GM19328 (cell line): Measurements from ENCODE around the gene HAAO.

Experiments used
- ATAC-seq: cut with Tn5 transposase; IDR thresholded peaks from one replicate; pipeline ENCODE4 v1.9.1; 2021; ENCODE audit warnings: mild to moderate bottlenecking, moderate library complexity; ENCODE audit not compliant: unreplicated experiment

Gene HAAO

DNA sequence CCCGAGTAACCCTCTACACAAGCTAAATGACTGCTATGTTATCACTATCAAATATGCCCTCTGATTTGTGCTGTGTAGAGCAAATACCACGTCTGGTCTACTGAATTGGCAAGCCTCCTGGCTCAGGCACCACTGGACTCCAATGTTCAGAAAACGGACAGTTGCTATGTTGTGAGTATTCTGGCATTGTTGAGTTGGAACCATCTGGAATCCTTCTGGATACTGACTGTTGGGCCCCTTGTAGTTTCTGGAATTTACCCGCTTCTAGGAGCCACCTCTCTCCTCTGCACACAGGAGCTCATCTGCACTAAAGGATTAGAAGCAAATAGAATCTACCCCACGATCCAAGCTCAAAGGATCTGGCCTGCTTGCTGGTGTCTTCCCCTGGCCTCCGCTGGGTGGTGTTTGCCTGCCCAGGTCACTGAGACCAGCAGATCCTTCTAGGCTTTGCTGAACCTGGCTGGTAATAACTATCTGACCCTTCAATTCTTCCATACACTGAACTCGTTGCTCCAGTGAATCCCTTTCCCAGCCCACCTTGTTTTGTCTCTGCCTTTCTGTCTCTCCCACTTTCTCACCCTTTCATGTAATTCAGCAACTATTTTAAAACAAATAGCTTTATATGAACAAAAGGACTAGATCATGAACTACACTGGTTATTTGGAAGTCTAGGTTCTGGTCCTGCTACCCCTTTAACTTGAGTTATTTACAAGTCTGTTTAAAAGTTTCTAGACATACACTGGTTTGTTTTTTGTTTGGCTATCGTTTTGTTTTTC is 2.1 kb upstream of the HAAO start:
- no peak for ATAC-seq

DNA sequence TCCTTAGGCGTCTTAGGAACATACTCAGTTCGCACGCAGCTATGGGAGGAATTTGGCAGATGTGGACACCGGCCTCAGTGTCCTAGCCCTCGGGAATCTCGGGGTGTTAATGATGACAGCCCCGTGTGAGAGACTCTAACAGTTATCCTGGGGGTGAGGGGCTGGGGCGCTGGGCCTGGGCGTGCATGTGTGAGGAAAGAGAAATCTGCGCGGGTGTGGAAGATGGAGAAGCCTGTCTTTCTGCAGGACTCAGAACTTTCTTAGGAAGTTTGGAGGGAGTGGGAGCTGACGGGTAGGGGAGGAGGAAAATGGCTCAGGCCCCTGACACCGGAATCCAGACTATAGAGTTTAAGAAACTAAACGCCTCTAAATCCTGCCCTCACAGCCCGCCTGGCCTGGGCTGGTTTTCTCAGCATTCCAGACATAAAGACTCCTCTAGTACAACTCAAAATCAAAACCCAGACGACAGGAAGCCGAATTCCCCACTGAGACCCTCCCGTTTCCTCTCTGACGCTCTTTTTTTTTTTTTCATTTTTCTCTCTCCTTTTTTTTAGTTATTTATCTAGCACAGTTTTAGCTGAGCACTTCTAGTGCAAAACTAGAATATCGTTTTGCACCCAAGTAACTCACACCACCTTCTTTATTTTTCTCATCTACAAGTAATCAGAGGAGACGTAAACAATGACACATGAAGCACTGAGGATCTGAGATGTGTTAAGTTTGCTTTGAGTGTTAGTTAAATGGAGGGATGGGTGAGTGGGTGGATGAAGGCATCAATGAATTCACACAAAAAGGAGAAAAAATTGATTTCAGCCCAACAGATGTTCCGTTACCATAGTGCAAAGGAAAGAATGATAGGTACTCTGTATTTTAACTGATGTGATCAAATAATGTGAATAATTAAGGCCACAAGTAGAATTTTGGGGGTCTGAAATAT is 1.2 kb upstream of the HAAO start:
- ATAC-seq = peak; percentile 1

DNA sequence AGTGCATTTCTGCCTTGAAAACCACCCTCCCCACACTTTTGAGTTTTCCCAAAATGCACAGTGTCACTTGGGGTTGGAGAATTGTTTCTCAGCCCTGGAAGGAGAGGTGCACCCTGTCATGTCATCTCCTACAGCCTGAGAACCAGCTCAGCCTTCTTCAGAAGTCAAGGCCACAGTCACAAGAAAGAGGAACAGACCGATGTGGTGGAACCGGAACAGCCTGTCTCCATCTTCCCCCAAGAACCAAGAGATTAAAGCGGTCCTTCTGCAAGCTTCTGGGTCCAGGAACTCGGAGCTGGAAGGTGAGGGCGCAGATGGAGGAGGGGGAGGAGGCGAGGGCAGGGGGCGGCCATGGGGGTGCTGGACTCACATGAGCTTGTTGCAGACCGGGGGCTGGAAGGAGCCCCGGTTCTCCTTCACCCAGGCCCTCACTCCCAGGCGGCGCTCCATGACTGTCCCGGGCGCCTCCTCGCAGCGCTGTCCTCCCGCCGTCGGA is 248 bp downstream of the HAAO start:
- peak; percentile 34 for ATAC-seq

DNA sequence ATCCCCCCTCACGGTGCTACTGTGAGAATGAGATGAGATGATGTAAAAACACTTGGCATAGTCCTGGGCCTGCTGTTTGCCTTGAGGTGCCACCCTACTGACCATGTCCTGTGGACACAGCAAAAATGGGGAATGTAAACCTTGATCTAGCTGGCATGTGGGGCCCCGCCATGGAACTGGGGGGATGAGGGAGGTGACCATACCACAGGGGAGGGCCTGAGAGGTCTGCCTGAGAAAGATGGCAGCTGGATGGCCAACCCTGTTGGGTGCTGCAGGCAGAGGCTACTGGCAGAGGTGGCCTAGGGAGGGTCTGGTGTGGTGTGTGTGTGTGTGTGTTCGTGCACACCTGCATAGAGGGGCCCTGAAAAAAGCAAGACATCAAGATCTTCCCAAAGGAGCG is 777 bp downstream of the HAAO start:
- ATAC-seq = no peak

DNA sequence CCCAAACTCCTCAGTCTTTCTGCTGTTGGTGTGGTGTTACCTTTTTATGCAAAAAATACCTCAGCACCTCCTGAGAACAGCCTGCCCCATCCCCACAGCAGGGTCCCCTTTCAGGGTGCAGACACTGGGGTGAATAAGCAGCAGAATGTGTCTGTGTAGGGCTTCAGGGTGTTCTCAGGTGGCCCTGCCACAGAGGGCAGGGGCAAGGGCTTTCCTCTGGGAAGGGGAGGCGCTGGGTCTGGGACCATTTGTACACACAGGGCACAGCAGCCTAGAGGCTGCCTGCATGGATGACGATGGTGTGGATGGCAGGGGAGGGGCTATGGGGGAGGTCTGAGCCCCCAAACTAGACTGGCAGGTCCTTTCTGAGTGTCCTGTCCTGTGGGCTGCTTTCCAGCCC is 2.6 kb downstream of the HAAO start:
- no peak for ATAC-seq

DNA sequence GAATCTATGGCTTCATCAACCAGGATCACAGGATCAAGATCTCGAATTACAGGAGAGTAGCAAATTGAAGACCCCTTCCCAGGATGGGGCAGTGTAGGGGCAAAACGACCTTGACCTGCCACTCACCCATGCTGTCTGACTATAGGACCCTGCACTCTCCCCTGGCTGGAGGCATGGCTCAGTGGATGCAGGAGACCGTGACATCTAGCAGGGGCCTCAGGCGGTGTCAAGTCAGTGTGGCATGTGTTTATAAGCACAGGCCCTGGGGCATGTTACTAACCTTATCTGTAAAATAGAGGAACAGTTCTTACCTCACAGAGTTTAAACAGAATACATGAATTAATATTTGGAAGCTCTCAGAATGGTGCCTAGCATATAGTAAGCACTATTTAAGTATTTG is 3.5 kb downstream of the HAAO start:
- ATAC-seq = no peak

DNA sequence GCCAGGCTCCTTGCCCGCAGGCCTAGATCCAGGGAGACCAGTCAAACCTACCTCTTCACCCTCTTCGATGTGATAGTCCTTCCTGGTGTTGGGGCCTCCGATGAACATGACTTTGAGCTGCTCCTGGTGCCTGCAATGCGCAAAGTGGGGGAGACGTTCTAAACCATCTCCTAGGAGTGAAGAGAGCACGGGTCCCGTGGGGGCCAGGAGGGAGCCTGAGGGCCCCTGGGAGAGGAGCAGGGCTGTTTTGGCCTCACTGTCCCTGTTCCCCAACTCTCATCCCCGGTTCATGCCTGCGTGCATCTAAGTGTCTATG is 3.9 kb downstream of the HAAO start:
- no peak for ATAC-seq

DNA sequence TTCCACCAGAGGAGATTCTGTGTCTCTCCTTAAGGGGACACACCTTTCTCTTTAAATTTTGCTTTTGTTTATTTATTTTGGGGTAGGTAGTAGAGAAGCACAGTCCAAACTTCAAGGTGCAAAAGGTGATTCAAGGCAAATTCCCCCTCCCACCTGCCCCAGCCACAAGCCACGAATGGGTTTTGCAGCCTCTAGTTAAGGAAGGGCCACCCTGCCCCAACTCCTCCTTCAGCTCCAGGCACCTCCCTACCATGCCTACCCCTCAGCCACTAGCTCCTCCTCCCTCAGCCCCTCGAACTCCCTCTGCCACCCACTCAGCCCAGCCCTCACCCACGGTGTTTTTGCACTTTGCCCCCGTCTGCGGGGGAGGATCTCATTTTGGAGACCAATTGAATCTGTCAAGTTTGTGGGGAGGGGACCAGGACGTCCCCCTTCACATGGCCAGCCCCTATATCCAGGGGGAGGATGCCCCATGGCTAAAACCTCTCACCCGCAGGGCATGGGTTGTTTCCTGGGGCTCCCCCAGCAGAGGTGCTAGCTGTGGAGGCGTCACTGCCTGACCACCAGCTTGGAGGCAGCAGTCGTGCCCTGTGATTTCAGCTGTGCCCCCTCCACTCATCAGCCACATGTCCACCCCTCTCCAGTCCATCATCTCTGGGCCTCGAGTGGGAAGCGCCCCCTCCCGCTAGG is 4.5 kb downstream of the HAAO start:
- ATAC-seq = no peak

DNA sequence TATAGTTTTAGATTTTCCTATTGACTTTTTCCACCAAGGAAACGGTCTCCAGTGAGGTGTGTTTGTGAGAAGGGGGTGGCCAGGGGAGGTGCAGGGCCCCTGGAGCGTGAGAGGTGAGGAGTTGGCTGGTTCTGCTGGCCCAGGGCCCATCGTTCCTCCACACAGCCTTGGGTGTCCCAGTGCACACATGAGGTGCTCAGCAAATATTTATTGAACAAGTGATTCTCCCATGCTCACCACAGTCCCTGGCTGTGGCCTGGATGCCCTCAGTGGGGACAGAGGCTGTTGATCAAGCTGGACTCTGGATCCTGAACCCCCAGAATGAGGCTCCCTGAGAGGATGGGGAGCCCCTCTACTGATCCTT is 5.0 kb downstream of the HAAO start:
- ATAC-seq = no peak

DNA sequence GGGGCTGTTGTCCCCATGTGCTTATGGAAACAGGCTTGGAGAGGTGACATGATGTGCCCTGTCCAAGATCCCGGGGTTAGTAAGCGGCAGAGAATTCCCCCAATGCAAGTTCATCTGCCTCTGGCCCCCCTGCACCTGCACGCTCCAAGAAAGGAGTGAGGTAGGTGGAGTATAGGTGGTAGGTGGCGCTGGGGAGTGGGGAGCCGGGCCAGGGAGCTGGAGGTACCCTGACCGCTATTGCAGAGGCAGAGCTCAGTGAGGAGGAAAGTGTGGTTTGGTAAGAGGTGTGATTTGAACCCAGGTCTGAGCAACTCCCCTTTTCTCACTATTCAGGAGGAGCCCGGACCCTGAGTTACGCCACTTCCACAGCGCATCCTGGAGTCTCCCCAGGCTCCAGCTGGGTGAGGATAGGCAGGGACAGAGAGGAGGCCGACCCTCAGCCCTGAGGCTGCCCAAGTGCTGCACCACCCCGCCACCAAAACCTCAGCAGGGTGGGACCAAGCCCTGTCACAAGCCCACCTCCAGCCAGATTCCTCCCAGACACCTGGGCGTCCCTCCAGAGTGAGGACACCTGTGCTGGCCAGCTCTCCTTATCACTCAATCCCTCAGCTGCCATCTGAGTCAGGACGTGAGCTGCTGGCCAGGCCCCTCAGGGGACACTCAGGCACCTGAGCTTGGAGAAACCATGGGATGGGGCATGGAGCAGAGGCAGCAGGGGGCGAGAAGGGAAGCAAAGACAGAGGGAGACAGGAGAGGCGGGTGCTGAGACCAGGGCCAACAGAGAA is 5.6 kb downstream of the HAAO start:
- ATAC-seq = no peak

DNA sequence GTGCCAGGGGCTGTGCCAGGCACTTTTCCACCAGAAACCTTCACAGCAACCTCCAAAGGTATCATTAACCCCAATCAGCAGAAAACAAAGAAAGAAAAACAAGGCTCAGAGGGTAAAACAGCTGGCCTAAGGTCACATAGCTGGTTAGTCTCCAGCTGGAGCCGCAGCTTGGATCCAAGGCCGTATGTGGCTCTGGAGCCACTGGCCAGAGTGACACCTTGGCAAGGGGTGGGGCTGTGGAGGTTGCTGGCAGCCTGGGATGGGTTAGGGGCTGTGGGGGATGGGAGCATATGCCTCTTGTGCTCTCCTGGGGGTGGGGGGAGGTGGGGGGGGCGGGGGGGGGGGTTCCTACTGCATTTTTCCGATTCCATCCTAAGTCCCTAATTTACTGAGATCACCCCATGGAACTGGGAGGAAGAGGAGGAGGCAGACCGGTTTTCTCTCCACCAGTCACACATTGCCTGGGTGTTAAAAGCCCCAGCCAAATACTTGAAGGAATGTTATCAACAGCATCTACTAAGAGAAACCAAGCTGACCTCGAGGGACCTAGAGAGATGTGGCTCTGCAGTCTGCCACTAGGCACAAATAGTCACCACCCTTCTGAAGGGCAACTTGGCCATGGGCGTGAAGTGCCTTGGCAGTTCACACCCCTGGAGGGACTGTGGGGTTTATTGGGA is 8.0 kb downstream of the HAAO start:
- ATAC-seq = no peak

DNA sequence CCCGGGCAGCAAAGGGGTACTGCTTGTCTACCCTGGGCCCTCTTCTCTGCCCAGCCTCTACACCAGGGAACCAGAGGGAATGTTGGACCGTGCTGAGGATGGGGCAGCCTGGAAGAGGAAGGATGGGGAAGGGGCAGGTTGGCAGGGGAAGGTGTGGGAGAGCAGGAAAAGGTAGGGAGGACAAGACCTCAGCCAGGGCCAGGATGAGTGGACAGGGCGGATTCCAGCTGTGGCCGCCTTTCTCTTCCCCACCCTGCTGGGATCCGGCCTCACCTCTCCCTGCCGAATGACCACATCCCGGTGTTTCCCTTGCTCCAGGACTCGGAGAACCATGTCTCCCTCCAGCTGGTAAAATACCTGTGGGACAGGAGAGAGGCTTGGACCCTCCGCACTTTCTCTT is 8.9 kb downstream of the HAAO start:
- ATAC-seq = no peak

DNA sequence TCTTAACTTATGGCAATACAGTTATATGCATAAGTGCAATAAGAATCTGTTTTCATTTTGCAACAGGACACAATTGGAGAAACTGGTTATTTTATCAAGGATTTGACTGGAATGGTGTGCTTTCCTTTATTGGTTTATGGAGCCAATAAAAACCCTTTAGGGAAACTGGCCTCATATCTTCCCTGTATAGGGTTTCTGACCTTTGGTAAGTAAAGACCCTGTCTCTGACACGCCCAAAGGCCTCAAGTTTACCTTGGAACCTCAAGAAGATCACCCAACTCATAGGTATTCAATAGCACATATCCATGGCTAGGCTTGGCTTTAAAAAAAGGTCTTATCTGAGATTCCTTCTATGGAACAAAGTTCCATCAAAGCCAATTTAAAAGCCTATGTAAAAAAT is 11.2 kb downstream of the HAAO start:
- ATAC-seq = no peak

DNA sequence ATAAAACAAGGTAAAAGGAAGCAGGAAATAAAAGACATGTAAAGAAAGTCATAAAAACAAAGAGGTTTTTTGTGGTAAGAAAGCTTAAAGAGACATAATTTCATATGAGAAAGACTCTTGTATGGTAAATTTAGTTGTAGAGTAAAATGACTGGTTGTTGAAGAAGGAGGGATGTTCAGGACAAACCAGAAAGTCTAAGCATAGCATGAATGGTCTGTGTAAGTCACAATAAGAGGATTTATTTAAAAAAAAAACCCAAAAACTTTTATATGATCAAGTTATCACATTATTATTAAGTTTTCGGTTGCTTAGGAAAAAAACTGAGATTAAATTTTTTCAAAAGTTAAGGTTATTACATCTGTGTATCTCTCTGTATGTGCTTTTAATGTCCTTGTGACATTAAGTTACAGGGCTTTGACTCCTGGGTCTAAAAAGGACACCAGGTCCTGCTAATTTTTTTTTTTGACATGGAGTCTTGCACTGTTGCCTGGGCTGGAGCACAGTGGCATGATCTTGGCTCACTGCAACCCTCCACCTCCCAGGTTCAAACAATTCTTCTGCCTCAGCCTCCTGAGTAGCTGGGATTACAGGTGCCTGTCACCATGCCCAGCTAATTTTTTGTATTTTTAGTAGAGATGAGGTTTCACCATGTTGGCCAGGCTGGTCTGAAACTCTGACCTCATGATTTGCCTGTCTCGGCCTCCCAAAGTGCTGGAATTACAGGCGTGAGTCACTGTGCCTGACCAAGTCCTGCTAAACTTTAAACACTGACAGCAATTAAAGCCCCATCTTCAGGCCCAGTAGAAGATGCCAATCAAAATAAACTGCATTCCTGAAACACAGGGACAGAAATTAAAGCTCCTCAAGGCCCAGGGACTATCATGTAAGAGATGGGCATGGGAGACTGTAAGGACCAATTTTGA is 14.2 kb downstream of the HAAO start:
- no peak for ATAC-seq

DNA sequence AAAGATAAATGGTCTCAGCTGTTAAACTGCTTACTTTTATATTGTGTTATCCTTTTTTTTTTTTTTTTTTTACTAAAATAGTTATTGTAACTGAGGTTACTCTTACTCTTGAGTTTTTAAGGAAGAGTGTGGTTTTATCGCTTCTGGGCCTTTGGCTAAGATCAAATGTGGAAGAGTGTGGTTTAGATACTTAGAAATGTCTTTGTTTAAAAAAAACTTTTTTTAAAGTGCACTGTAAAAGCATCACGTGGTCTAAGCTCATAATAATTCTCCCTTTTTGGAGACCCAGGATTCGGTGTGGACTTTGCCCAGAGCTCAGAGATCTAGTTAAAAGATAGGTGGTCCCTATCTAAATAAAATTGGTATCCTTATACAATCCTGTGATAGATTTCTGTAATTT is 16.6 kb downstream of the HAAO start:
- ATAC-seq = no peak

DNA sequence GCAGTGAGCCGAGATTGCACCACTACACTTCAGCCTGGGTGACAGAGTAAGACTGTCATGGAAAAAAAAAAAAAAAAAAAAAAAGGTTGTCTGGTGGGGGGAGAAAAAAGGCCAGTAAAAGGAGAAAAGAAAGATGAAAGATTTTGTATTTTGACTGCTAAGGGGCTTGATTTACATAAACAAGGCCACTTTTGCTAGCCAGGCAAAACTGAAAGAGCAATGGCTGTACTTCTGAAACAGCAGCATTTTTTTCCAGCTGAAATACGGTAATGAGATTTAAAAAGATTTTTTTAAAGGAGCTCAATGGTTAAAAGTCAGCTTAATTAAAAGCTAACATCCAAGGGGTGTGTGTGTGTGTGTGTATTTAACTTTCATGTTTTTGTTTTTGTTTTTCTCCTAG is 17.2 kb downstream of the HAAO start:
- ATAC-seq = no peak

DNA sequence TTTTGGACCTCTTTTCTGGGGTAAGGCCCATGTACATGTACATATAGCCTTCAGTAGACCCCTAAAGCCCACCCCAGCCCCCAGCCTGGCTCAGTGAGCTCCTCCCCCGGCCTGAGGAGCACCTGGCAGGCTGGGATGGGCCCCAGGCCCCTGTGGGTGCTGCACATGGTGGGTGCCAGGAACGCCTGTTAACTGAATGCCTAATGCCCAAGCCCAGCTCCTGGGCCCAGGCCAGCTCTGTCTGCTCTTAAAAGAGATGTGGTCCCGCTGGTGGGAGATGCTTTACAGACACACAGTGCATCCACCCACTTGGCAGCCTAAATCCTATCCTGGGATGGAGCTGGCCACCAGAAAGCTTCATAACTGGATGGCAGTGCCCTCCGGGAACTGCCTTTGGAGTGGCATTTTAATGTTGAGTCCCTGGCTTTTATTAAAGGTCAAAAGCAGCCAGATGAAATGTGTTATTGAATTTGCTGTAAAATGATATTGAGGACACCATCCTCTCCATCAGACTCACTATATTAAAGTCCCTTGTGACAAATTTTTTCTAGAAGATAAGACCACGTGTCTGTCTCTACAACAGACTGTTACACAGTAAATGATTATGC is 20.7 kb downstream of the HAAO start:
- ATAC-seq = no peak

DNA sequence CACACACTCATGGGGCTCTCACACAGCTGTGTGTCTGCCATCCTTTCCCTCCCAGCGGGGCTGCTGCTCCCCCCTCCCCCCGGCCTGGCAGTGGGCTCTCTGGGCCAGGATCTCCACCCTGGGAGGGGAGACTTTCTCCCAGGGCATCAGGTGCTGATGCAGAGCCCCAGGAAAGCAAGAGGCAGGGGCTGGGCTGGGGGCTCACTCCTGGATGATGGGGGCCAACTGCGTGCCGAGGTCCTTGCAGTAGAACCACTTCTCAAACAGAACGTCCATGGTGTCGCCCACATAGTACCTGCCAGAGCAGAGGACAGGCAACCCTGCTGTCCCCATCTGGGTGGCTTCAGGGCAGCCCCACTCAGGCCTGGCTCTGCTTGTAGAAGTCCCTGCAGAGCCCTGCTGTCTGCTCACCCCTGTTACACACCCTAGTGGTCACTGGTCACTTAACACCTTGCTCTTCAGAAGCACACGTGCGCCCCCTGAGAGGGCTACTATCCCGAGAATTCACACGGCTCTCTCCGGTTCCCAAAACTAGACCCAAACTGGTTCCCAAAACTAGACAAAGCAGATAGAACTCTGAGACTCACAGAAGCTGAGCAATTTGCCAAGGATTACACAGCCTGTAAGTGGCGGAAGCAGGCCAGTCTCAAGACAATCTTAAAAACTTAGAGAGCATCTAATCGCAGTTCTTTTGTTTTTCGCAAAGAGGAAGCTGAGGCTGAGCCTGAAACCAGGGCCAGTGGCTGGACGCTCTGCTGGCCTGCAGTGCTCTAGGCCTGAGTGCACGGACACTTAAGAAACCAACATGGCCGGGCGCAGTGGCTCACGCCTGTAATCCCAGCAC is 21.9 kb downstream of the HAAO start:
- ATAC-seq = no peak
